Keratinocyte (primary cell): ENCODE results near the gene EPB41.

Experiments used
- CTCF ChIP-seq, 3 experiments: IDR thresholded peaks in 1 of 3; conservative IDR thresholded peaks in 1 of 3; optimal IDR thresholded peaks in 1 of 3; 2 replicates in 2 of 3; 3 replicates in 1 of 3; pipeline versions ENCODE3 to v1.5.1; 2011; ENCODE audit warnings: low read length in 3 of 3, mild to moderate bottlenecking in 3 of 3, moderate library complexity in 2 of 3, control low read depth in 1 of 3, inconsistent platforms in 1 of 3; ENCODE audit not compliant: insufficient read depth in 2 of 3; ENCODE audit errors: extremely low read depth in 1 of 3
- EZH2 ChIP-seq: IDR thresholded peaks from one replicate; pipeline ENCODE4 v1.6.1; 2012; ENCODE audit warnings: inconsistent platforms, mild to moderate bottlenecking, low read length, moderate library complexity

GRCh38 chr1:29125788-29126187 is 211.4 kb downstream of the EPB41 start:
- TF ChIP-seq CTCF (optimal IDR thresholded peaks at IDR 0.05 in 1 of 3, IDR thresholded peaks at IDR 0.05 in 1 of 3, conservative IDR thresholded peaks at IDR 0.05 in 1 of 3; ENCODE audit: extremely low read depth in 1 of 3, insufficient read depth in 2 of 3, low read length in 3 of 3) (no peak), EZH2 (no peak)
